H9 (cell line): ENCODE results near the gene SNTG2. TPM values are rescaled to one million over a fixed set of nuclear protein-coding genes. Genes with fewer than 3 reads are reported as not detected.

Experiments used
- DNase-seq: peaks from one replicate; pipeline ENCODE4 v3.0.0-alpha.2; 2017
- H2AFZ ChIP-seq: one replicate; pipeline ENCODE4 v1.6.1; 2013; ENCODE audit warnings: mild to moderate bottlenecking, low read length, control low read depth, moderate library complexity
- H2AK5ac ChIP-seq: 2 replicates; pipeline ENCODE4 v1.6.1; 2013; ENCODE audit warnings: low read length, control low read depth, mixed read lengths; ENCODE audit not compliant: insufficient read length
- H2BK120ac ChIP-seq: one replicate; pipeline ENCODE4 v1.6.1; 2013; ENCODE audit warnings: low read depth, mild to moderate bottlenecking, low read length, control low read depth, inconsistent platforms; ENCODE audit not compliant: poor library complexity, severe bottlenecking
- H2BK12ac ChIP-seq: 2 replicates; pipeline ENCODE4 v1.6.1; 2013; ENCODE audit warnings: low read length, control low read depth, mixed read lengths, low read depth; ENCODE audit not compliant: insufficient read length
- H2BK15ac ChIP-seq: 2 replicates; pipeline ENCODE4 v1.6.1; 2013; ENCODE audit warnings: low read depth, low read length, control low read depth
- H2BK20ac ChIP-seq: one replicate; pipeline ENCODE4 v1.6.1; 2013; ENCODE audit warnings: low read depth, mild to moderate bottlenecking, low read length, control low read depth, inconsistent platforms; ENCODE audit not compliant: poor library complexity, severe bottlenecking
- H2BK5ac ChIP-seq: 2 replicates; pipeline ENCODE4 v1.6.1; 2013; ENCODE audit warnings: low read length, control low read depth, mixed read lengths; ENCODE audit not compliant: insufficient read length
- H3K14ac ChIP-seq: 2 replicates; pipeline ENCODE4 v1.6.1; 2013; ENCODE audit warnings: low read length, control low read depth; ENCODE audit not compliant: insufficient read depth
- H3K18ac ChIP-seq: 2 replicates; pipeline ENCODE4 v1.6.1; 2013; ENCODE audit warnings: low read depth, mild to moderate bottlenecking, mixed read lengths, low read length, control low read depth; ENCODE audit not compliant: insufficient read length
- H3K23ac ChIP-seq: 2 replicates; pipeline ENCODE4 v1.6.1; 2013; ENCODE audit warnings: low read length, control low read depth, mixed read lengths, low read depth; ENCODE audit not compliant: insufficient read length
- H3K23me2 ChIP-seq: 2 replicates; pipeline ENCODE4 v1.6.1; 2013; ENCODE audit warnings: low read depth, mild to moderate bottlenecking, mixed read lengths, low read length, control low read depth; ENCODE audit not compliant: insufficient read length, poor library complexity, severe bottlenecking
- H3K27ac ChIP-seq: 2 replicates; pipeline ENCODE4 v1.5.1; 2013; ENCODE audit warnings: low read length, control low read depth, mixed read lengths, low read depth; ENCODE audit not compliant: insufficient read length
- H3K27me3 ChIP-seq: 2 replicates; pipeline ENCODE4 v1.6.1; 2013; ENCODE audit warnings: low read length, control low read depth, inconsistent platforms; ENCODE audit not compliant: insufficient read depth
- H3K4ac ChIP-seq: 2 replicates; pipeline ENCODE4 v1.6.1; 2013; ENCODE audit warnings: low read depth, mild to moderate bottlenecking, control low read depth, inconsistent platforms, low read length, moderate library complexity
- H3K4me1 ChIP-seq: 2 replicates; pipeline ENCODE4 v1.6.1; 2013; ENCODE audit warnings: low read length, control low read depth, inconsistent platforms; ENCODE audit not compliant: insufficient read depth
- H3K4me2 ChIP-seq: 2 replicates; pipeline ENCODE4 v1.6.1; 2013; ENCODE audit warnings: low read length, control low read depth, mixed read lengths; ENCODE audit not compliant: insufficient read length, insufficient read depth
- H3K56ac ChIP-seq: 2 replicates; pipeline ENCODE4 v1.6.1; 2013; ENCODE audit warnings: low read depth, mild to moderate bottlenecking, mixed read lengths, low read length, control low read depth; ENCODE audit not compliant: insufficient read length
- H3K79me1 ChIP-seq: 2 replicates; pipeline ENCODE4 v1.6.1; 2013; ENCODE audit warnings: low read depth, mild to moderate bottlenecking, moderate library complexity, low read length, control low read depth, inconsistent platforms; ENCODE audit not compliant: insufficient read depth, poor library complexity, severe bottlenecking
- H3K79me2 ChIP-seq: 2 replicates; pipeline ENCODE4 v1.6.1; 2013; ENCODE audit warnings: low read length, control low read depth, inconsistent platforms; ENCODE audit not compliant: insufficient read depth
- H3K9ac ChIP-seq: 2 replicates; pipeline ENCODE4 v1.6.1; 2013; ENCODE audit warnings: low read length, control low read depth, mixed read lengths; ENCODE audit not compliant: insufficient read length; ENCODE audit errors: extremely low read depth
- H3K9me3 ChIP-seq: one replicate; pipeline ENCODE4 v1.6.1; 2013; ENCODE audit warnings: low read depth, low read length, inconsistent platforms; ENCODE audit not compliant: control insufficient read depth
- H3T11ph ChIP-seq: one replicate; pipeline ENCODE4 v1.6.1; 2013; ENCODE audit warnings: mild to moderate bottlenecking, low read length, control low read depth, inconsistent platforms
- H4K20me1 ChIP-seq: one replicate; pipeline ENCODE4 v1.6.1; 2013; ENCODE audit not compliant: control insufficient read depth, insufficient read length, insufficient read depth
- H4K5ac ChIP-seq: 2 replicates; pipeline ENCODE4 v1.6.1; 2013; ENCODE audit warnings: low read depth, mild to moderate bottlenecking, mixed read lengths, low read length, control low read depth; ENCODE audit not compliant: insufficient read length
- H4K8ac ChIP-seq: replicated peaks from 2 replicates; pipeline ENCODE4 v1.6.1; 2013; ENCODE audit warnings: low read length, control low read depth, mixed read lengths, low read depth; ENCODE audit not compliant: insufficient read length
- H4K91ac ChIP-seq: 2 replicates; pipeline ENCODE4 v1.6.1; 2013; ENCODE audit warnings: low read depth, mild to moderate bottlenecking, moderate library complexity, mixed read lengths, low read length, control low read depth; ENCODE audit not compliant: insufficient read length
- H3K27ac Mint-ChIP-seq, 3 experiments: 2 replicates in 2 of 3; 3 replicates in 1 of 3; pipeline ENCODE4 v1.8.0; 2020 to 2021; ENCODE audit warnings: mixed read lengths in 3 of 3, mild to moderate bottlenecking in 1 of 3, moderate library complexity in 1 of 3
- H3K27me3 Mint-ChIP-seq: 2 replicates; pipeline ENCODE4 v1.8.0; 2021; ENCODE audit warnings: low read depth, mild to moderate bottlenecking, moderate library complexity, mixed read lengths
- H3K36me3 Mint-ChIP-seq, 3 experiments: 2 replicates in 2 of 3; 3 replicates in 1 of 3; pipeline ENCODE4 v1.8.0; 2020 to 2021; ENCODE audit warnings: low read depth in 3 of 3, mixed read lengths in 3 of 3; ENCODE audit not compliant: insufficient read depth in 1 of 3
- H3K4me1 Mint-ChIP-seq, 2 experiments: 2 replicates each; pipeline ENCODE4 v1.8.0; 2020; ENCODE audit warnings: mixed read lengths in 2 of 2
- H3K4me3 Mint-ChIP-seq, 2 experiments: 2 replicates in 1 of 2; 3 replicates in 1 of 2; pipeline ENCODE4 v1.8.0; 2020 to 2021; ENCODE audit warnings: mild to moderate bottlenecking in 2 of 2, mixed read lengths in 2 of 2, moderate library complexity in 1 of 2
- H3K9me3 Mint-ChIP-seq, 2 experiments: 2 replicates in 1 of 2; 3 replicates in 1 of 2; pipeline ENCODE4 v1.8.0; 2020; ENCODE audit warnings: mild to moderate bottlenecking in 2 of 2, mixed read lengths in 2 of 2, moderate library complexity in 1 of 2
- WGBS: extraction: QIAGEN DNeasy Blood & Tissue Kit; methylation state at CpG from one replicate; pipeline ENCODE4 v1.1.7; 2013; ENCODE audit warnings: missing lambda C conversion rate, low lambda C conversion rate, mixed read lengths; ENCODE audit not compliant: insufficient read length; ENCODE audit errors: extremely low coverage; 5-methylcytosine and 5-hydroxymethylcytosine counted together
- total RNA-seq: library from RNA; stranded (reverse); gene quantifications from 2 replicates; pipeline ENCODE4 v1.2.1, GENCODE V29; 2021
- TF ChIP-seq, protein P1 (sequence below): fragments of 200-600 bp; sonication (generic); conservative IDR thresholded peaks from 3 replicates; pipeline ENCODE4 v1.8.0; 2021; ENCODE audit warnings: antibody characterized with exemption, mild to moderate bottlenecking

The SNTG2 gene
- total RNA-seq, 1 experiment from 2014 or later: 13.2 TPM

GRCh38 chr2:937530-937929, 13.1 kb upstream of the SNTG2 start:
- peaks cover 1 to 10% (median 7%) of the 10 kb centered on the region in 3 experiments; a peak in 4 of 7 replicates for H3K36me3 Mint-ChIP-seq
- H3K14ac ChIP-seq: no peak overlapping the region
- DNase-seq: no peak

More at GRCh38 chr2:937530-937929, 13.1 kb upstream of the SNTG2 start:
- Histone ChIP-seq H4K91ac (no peak overlapping the region), H3K18ac (no peak overlapping the region), H3K4ac (no peak overlapping the region), H2AFZ (no peak overlapping the region), H2BK20ac (no peak overlapping the region), H3K4me2 (no peak overlapping the region), H4K20me1 (no peaks in the 10 kb centered on the region), H2BK15ac (no peak overlapping the region), H2AK5ac (no peak overlapping the region), H3K23me2 (no peaks in the 10 kb centered on the region), H3K56ac (no peak overlapping the region), H3K27ac (no peak overlapping the region), H3K9ac (no peak overlapping the region), H2BK5ac (no peak overlapping the region), H3K79me1 (no peaks in the 10 kb centered on the region), H3K23ac (no peak overlapping the region), H2BK120ac (no peak overlapping the region), H4K8ac (no peak overlapping the region), H3K4me1 (no peaks in the 10 kb centered on the region; the same call in 1 of the 2 replicates), H3K79me2 (no peaks in the 10 kb centered on the region), H3T11ph (no peak overlapping the region), H4K5ac (no peak overlapping the region), H3K27me3 (no peaks in the 10 kb centered on the region), H2BK12ac (no peak overlapping the region), H3K9me3 (no peaks in the 10 kb centered on the region)
- Mint-ChIP-seq H3K27me3 (peaks cover 33% of the 10 kb centered on the region), H3K4me1 (peaks cover 15 to 25% of the 10 kb centered on the region in 2 experiments), H3K27ac (peak overlapping the region in 1 of 3 experiments; percentile 13; a peak in 1 of 7 replicates), H3K4me3 (no peak overlapping the region), H3K9me3 (peaks cover 5 to 12% of the 10 kb centered on the region in 2 experiments; a peak in 4 of 5 replicates)
- no CpG with 5 or more reads among the region's 15 CpGs for WGBS
- TF ChIP-seq, protein P1, sequence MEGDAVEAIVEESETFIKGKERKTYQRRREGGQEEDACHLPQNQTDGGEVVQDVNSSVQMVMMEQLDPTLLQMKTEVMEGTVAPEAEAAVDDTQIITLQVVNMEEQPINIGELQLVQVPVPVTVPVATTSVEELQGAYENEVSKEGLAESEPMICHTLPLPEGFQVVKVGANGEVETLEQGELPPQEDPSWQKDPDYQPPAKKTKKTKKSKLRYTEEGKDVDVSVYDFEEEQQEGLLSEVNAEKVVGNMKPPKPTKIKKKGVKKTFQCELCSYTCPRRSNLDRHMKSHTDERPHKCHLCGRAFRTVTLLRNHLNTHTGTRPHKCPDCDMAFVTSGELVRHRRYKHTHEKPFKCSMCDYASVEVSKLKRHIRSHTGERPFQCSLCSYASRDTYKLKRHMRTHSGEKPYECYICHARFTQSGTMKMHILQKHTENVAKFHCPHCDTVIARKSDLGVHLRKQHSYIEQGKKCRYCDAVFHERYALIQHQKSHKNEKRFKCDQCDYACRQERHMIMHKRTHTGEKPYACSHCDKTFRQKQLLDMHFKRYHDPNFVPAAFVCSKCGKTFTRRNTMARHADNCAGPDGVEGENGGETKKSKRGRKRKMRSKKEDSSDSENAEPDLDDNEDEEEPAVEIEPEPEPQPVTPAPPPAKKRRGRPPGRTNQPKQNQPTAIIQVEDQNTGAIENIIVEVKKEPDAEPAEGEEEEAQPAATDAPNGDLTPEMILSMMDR: no peak
